ENCODE data around the gene MCTS1.
A peak's percentile ranks its signal among the peaks of the same experiment; 100 is the strongest.
"Not testable (repeated sequence)": the region's sequence is repeated elsewhere in the genome, so short reads cannot be mapped to it uniquely, and the experiment has no call there.

Gene MCTS1

DNA sequence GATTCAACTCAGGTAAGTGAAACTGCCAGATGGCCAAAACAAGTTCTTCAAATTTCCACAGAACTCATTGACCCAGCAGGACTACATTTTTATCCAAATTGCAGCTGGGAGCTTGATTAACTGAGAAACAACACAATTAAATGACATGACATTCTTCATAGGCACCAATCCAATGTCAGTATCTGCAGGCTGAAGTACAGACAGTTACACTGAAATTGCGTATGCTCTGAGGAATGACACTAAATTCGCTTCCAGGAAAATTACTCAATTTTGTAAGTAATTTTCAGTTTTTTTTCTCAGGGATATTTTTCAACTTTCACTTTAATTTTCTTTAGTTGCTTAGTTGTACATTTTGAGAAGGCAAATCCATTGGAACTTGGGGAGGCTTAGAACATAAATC lies 21.5 kb downstream of the MCTS1 start:
- H3K27ac ChIP-seq (ENCODE audit: low read depth, low read length): no peak overlapping the region
- peaks cover 0 to 6% of the 10 kb centered on the region in 2 donors for H3K4me1 ChIP-seq (ENCODE audit: control insufficient read depth in 1 of 2, insufficient read depth in 2 of 2, low read length in 2 of 2)
- no peaks in the 10 kb centered on the region for H3K27me3 ChIP-seq (ENCODE audit: control insufficient read depth in 1 of 2, insufficient read depth in 2 of 2, low read length in 2 of 2)
- no peak overlapping the region for H3K9ac ChIP-seq (ENCODE audit: low read depth in 1 of 2, low read length in 2 of 2)
- peaks cover 0 to 9% of the 10 kb centered on the region in 2 donors for H3K36me3 ChIP-seq (ENCODE audit: control insufficient read depth in 1 of 2, insufficient read depth in 2 of 2, low read length in 2 of 2)
- H3K9me3 ChIP-seq (ENCODE audit: control insufficient read depth in 1 of 2, low read length in 2 of 2): no peaks in the 10 kb centered on the region
- H3K4me3 ChIP-seq (ENCODE audit: low read depth in 1 of 2, low read length in 2 of 2): no peak overlapping the region

DNA sequence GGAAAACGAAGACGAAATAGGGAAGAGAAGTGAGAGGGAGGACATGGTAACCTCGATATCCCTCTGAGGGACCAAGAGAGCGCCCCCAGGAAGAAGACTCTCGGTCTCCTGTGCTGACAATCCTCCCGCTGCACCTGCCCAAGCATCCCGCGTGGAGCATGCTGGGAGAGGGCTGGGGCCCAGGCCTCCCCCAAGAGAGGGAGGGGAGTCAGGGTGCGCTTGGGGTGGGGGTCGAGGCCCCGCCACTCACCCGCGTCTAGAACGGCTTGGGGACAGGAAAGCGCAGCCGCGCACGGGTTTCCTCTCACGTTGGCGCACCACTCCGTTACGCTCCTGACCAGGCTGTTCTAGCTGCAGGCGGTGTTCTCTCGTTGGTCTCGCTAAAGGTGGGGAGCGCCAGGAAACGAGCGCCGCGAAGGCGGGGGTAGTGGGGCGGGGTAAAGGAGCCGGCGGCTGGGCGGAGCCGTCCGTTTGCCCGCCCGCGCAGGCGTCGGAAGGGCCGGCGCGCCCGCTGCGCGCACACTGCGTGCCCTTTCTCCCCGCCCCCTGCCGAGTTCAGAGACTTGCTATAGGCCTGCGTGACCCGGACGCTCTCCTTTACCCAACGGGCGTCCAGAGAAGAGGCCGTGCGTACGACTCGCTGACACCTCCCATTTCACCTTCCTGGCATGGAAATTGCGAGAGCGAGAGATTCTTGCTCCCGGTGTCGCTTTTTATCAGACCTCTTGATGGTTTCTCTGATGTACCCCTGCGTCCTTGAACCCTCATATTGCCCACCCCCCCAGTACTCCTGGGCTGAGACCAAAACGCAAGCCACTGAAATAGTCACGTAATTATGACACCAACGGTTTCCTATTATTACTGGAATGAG lies 26.0 kb downstream of the MCTS1 start, which contains the start of gene C1GALT1C1:
Gene C1GALT1C1, minus strand, starts transcription at position 388 of the 871 bp plus-strand sequence. CDS start 2,888 bp downstream, outside the sequence.
- peak within 1 kb of the TSS; percentile 92 for H3K27ac ChIP-seq (ENCODE audit: low read depth, low read length)
- H3K9ac ChIP-seq (ENCODE audit: low read depth in 1 of 2, low read length in 2 of 2): peak within 1 kb of the TSS; percentile 70 to 79
- H3K4me3 ChIP-seq (ENCODE audit: low read depth in 1 of 2, low read length in 2 of 2): peak within 1 kb of the TSS; percentile 69 to 90
- H3K36me3 ChIP-seq (ENCODE audit: control insufficient read depth in 1 of 2, insufficient read depth in 2 of 2, low read length in 2 of 2): no peaks in the 10 kb centered on the region
- no peaks in the 10 kb centered on the region for H3K9me3 ChIP-seq (ENCODE audit: control insufficient read depth in 1 of 2, low read length in 2 of 2)
- peaks cover 0 to 6% of the 10 kb centered on the region in 2 donors for H3K4me1 ChIP-seq (ENCODE audit: control insufficient read depth in 1 of 2, insufficient read depth in 2 of 2, low read length in 2 of 2)
- no peaks in the 10 kb centered on the region for H3K27me3 ChIP-seq (ENCODE audit: control insufficient read depth in 1 of 2, insufficient read depth in 2 of 2, low read length in 2 of 2)

DNA sequence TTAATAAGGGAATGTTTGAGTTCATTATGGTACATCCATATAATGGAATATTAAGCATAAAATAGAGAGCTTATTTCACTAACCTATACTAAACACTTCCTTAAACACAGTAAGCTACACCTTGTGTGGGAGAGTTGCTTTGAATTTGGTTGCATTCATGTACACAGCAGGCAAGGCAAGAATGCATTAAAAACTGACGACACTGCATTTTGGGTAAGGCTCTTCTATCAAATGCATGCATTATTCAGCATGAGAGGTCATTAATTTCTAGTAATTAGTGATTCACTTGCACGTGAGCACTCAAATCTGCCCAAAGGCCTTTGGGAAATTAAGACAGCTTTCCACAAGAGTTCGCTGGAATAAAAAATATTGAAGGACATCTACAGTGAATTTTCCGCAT lies 34.7 kb downstream of the MCTS1 start:
- Histone ChIP-seq H3K27me3 (ENCODE audit: control insufficient read depth in 1 of 2, insufficient read depth in 2 of 2, low read length in 2 of 2) (no peaks in the 10 kb centered on the region), H3K4me3 (ENCODE audit: low read depth in 1 of 2, low read length in 2 of 2) (no peak overlapping the region), H3K9ac (ENCODE audit: low read depth in 1 of 2, low read length in 2 of 2) (no peak overlapping the region), H3K36me3 (ENCODE audit: control insufficient read depth in 1 of 2, insufficient read depth in 2 of 2, low read length in 2 of 2) (no peaks in the 10 kb centered on the region), H3K27ac (ENCODE audit: low read depth, low read length) (no peak overlapping the region), H3K4me1 (ENCODE audit: control insufficient read depth in 1 of 2, insufficient read depth in 2 of 2, low read length in 2 of 2) (no peaks in the 10 kb centered on the region), H3K9me3 (ENCODE audit: control insufficient read depth in 1 of 2, low read length in 2 of 2) (no peaks in the 10 kb centered on the region)

DNA sequence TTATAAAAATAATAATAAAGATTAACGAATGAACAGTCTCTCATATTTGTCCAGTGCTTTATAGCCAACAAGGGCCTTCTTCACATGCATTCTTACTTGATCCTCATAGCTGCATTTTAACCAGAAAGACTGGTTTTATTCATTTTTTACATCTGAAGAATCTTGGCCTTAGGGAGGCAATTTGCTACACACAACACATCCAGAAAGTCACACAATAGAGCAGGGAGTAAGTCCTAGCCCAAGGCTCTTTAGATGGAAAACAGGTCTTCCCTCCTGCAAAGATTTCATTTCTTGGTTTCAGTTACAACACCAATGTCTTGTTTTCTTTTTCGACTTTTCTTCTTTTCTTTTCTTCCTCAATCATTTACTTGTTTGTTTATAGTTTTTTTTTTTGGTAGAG lies 39.0 kb downstream of the MCTS1 start:
- Histone ChIP-seq H3K4me3 (ENCODE audit: low read depth in 1 of 2, low read length in 2 of 2) (no peak overlapping the region), H3K4me1 (ENCODE audit: control insufficient read depth in 1 of 2, insufficient read depth in 2 of 2, low read length in 2 of 2) (no peaks in the 10 kb centered on the region), H3K9ac (ENCODE audit: low read depth in 1 of 2, low read length in 2 of 2) (no peak overlapping the region), H3K36me3 (ENCODE audit: control insufficient read depth in 1 of 2, insufficient read depth in 2 of 2, low read length in 2 of 2) (no peaks in the 10 kb centered on the region), H3K27ac (ENCODE audit: low read depth, low read length) (no peak overlapping the region), H3K27me3 (ENCODE audit: control insufficient read depth in 1 of 2, insufficient read depth in 2 of 2, low read length in 2 of 2) (no peaks in the 10 kb centered on the region), H3K9me3 (ENCODE audit: control insufficient read depth in 1 of 2, low read length in 2 of 2) (no peaks in the 10 kb centered on the region)

DNA sequence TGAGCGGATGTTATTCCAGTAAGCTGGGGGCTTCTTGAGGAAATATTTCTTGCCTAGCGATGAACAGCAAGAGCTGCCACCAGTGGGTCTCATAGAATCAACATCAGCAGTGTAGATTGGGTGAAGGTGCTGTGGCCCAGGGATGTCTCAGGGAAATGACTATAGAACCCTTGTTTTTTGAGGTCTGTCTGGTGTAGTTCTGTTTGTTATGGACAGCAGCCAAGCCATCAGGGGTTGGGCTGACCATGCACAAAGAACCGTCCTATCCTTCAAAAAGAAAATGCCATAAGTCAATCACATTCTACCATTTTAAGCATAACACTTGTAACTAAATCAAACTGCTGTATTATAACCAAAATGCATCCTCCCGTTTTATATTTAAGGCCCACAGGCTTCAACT lies 43.2 kb downstream of the MCTS1 start:
- H3K27ac ChIP-seq (ENCODE audit: low read depth, low read length): no peak overlapping the region
- H3K4me3 ChIP-seq (ENCODE audit: low read depth in 1 of 2, low read length in 2 of 2): no peak overlapping the region
- H3K36me3 ChIP-seq (ENCODE audit: control insufficient read depth in 1 of 2, insufficient read depth in 2 of 2, low read length in 2 of 2): no peaks in the 10 kb centered on the region
- no peaks in the 10 kb centered on the region for H3K4me1 ChIP-seq (ENCODE audit: control insufficient read depth in 1 of 2, insufficient read depth in 2 of 2, low read length in 2 of 2)
- no peaks in the 10 kb centered on the region for H3K9me3 ChIP-seq (ENCODE audit: control insufficient read depth in 1 of 2, low read length in 2 of 2)
- H3K27me3 ChIP-seq (ENCODE audit: control insufficient read depth in 1 of 2, insufficient read depth in 2 of 2, low read length in 2 of 2): no peaks in the 10 kb centered on the region
- H3K9ac ChIP-seq (ENCODE audit: low read depth in 1 of 2, low read length in 2 of 2): no peak overlapping the region

DNA sequence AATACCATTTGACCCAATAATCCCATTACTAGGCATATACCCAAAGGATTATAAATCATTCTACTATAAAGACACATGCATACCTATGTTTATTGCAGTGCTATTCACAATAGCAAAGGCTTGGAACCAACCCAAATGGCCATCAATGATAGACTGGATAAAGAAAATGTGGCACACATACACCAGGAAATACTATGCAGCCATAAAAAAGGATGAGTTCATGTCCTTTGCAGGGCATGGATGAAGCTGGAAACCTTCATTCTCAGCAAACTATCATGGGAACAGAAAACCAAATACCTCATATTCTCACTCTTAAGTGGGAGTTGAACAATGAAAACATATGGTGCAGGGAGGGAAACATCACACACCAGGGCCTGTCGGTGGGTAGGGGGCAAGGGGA lies 48.4 kb downstream of the MCTS1 start:
- not testable (repeated sequence) for H3K9ac ChIP-seq (ENCODE audit: low read depth in 1 of 2, low read length in 2 of 2); H3K27me3 ChIP-seq (ENCODE audit: control insufficient read depth in 1 of 2, insufficient read depth in 2 of 2, low read length in 2 of 2); H3K9me3 ChIP-seq (ENCODE audit: control insufficient read depth in 1 of 2, low read length in 2 of 2); H3K27ac ChIP-seq (ENCODE audit: low read depth, low read length); H3K36me3 ChIP-seq (ENCODE audit: control insufficient read depth in 1 of 2, insufficient read depth in 2 of 2, low read length in 2 of 2); H3K4me3 ChIP-seq (ENCODE audit: low read depth in 1 of 2, low read length in 2 of 2); H3K4me1 ChIP-seq (ENCODE audit: control insufficient read depth in 1 of 2, insufficient read depth in 2 of 2, low read length in 2 of 2)

DNA sequence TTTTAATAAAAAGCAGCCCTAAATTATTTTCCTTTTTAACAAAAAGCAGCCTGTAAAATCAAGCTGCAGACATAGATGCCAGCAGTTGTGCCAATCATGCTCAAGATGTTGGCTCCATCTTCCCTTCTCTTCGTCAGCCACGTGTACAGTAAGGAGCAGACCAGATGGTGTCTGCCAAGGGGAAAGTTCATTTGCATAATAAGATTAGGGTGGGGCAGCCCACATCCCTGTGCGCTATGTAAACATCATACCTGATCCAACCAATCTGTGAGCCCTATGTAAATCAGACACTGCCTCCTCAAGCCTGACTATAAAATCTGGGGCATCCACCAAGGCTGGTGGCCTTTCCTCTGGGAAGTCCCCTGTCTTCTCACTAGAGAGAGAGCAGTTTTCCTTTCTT lies 49.1 kb downstream of the MCTS1 start:
- Histone ChIP-seq H3K9ac (ENCODE audit: low read depth in 1 of 2, low read length in 2 of 2) (no peak overlapping the region), H3K27me3 (ENCODE audit: control insufficient read depth in 1 of 2, insufficient read depth in 2 of 2, low read length in 2 of 2) (no peaks in the 10 kb centered on the region), H3K9me3 (ENCODE audit: control insufficient read depth in 1 of 2, low read length in 2 of 2) (no peaks in the 10 kb centered on the region), H3K4me1 (ENCODE audit: control insufficient read depth in 1 of 2, insufficient read depth in 2 of 2, low read length in 2 of 2) (no peaks in the 10 kb centered on the region), H3K4me3 (ENCODE audit: low read depth in 1 of 2, low read length in 2 of 2) (no peak overlapping the region), H3K27ac (ENCODE audit: low read depth, low read length) (no peak overlapping the region), H3K36me3 (ENCODE audit: control insufficient read depth in 1 of 2, insufficient read depth in 2 of 2, low read length in 2 of 2) (no peaks in the 10 kb centered on the region)

DNA sequence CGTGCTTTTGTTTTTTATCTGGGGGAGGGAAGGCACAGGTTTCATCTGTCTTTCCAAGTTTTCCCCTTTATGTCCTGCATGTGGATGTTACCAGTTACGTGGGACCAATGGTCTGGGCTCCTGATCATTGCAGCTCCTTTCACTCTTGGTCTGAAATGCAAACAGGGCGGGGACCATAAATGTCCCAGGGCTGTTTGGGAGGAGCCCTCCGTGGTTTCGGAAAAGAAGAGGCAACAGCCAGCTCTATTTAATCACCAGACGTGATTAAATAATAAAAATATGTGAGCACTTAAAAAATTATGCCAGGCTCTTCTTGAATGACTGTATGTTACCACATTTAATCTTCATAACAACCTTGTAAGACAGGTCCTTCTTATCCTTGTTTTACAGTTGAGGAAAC lies 56.7 kb downstream of the MCTS1 start:
- Histone ChIP-seq H3K36me3 (ENCODE audit: control insufficient read depth in 1 of 2, insufficient read depth in 2 of 2, low read length in 2 of 2) (no peaks in the 10 kb centered on the region), H3K9ac (ENCODE audit: low read depth in 1 of 2, low read length in 2 of 2) (no peak overlapping the region), H3K4me3 (ENCODE audit: low read depth in 1 of 2, low read length in 2 of 2) (no peak overlapping the region), H3K27me3 (ENCODE audit: control insufficient read depth in 1 of 2, insufficient read depth in 2 of 2, low read length in 2 of 2) (no peaks in the 10 kb centered on the region), H3K4me1 (ENCODE audit: control insufficient read depth in 1 of 2, insufficient read depth in 2 of 2, low read length in 2 of 2) (no peaks in the 10 kb centered on the region), H3K27ac (ENCODE audit: low read depth, low read length) (no peak overlapping the region), H3K9me3 (ENCODE audit: control insufficient read depth in 1 of 2, low read length in 2 of 2) (no peaks in the 10 kb centered on the region)

All from duodenal mucosa (tissue), 2 donors.